HCT116 (cell line): Measurements from ENCODE around the gene IDS.
"Not testable (repeated sequence)": the region's sequence is repeated elsewhere in the genome, so short reads cannot be mapped to it uniquely, and the experiment has no call there.

ENCODE experiments used
- ATF3 ChIP-seq: IDR thresholded peaks from 2 replicates; pipeline ENCODE4 v1.6.1; 2012
- POLR2A ChIP-seq: IDR thresholded peaks from 2 replicates; pipeline ENCODE4 v1.7.0; 2011; ENCODE audit warnings: borderline replicate concordance; ENCODE audit not compliant: insufficient read depth, insufficient read length; ENCODE audit errors: extremely low read depth
- RAD21 ChIP-seq: IDR thresholded peaks from 2 replicates; pipeline ENCODE4 v1.6.1; 2012; ENCODE audit warnings: low read depth, mild to moderate bottlenecking
- SIN3A ChIP-seq: IDR thresholded peaks from 2 replicates; pipeline ENCODE4 v1.6.1; 2012; ENCODE audit warnings: low read depth
- SP1 ChIP-seq: IDR thresholded peaks from 2 replicates; pipeline ENCODE4 v1.6.1; 2012; ENCODE audit warnings: low read depth
- ZBTB33 ChIP-seq: IDR thresholded peaks from 2 replicates; pipeline ENCODE4 v1.6.1; 2011; ENCODE audit warnings: mild to moderate bottlenecking, low read length, moderate library complexity; ENCODE audit not compliant: insufficient replicate concordance; ENCODE audit errors: extremely low read depth
- TF ChIP-seq, protein P1 (sequence below), 3 experiments: fragments of 200-600 bp in 1 of 3; sonication (generic) in 1 of 3; IDR thresholded peaks in 2 of 3; conservative IDR thresholded peaks in 1 of 3; 2 replicates each; pipeline ENCODE4 v1.5.1; 2012 to 2017; ENCODE audit warnings: low read depth in 2 of 3, low read length in 2 of 3, antibody characterized with exemption in 1 of 3, borderline replicate concordance in 1 of 3, control low read depth in 1 of 3, mild to moderate bottlenecking in 1 of 3, mixed read lengths in 1 of 3, mixed run types in 1 of 3, moderate library complexity in 1 of 3; ENCODE audit not compliant: insufficient read depth in 1 of 3
- TF ChIP-seq, protein P2 (sequence below): IDR thresholded peaks from 2 replicates; pipeline ENCODE4 v1.6.1; 2012; ENCODE audit warnings: low read depth

DNA sequence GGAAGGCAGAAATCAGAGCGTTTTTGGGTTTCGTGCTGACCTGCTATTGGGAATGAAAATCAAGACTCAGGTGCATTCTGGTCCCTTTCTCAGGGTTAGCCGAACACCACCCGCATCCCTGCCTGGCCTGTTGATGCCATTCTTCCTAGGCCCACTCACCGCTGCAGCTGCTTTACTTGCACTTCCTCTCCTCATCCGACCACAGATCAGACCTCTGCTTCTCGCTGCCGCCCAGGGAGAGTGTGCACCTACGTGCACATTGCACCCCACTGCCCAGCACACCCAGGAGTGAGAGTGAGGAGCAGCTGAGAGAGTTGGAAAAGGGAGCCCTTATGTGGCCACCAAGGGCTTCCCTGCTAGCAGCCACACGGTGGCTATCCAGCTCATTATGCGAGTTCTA is 32.4 kb upstream of the IDS start:
- TF ChIP-seq, protein P1, sequence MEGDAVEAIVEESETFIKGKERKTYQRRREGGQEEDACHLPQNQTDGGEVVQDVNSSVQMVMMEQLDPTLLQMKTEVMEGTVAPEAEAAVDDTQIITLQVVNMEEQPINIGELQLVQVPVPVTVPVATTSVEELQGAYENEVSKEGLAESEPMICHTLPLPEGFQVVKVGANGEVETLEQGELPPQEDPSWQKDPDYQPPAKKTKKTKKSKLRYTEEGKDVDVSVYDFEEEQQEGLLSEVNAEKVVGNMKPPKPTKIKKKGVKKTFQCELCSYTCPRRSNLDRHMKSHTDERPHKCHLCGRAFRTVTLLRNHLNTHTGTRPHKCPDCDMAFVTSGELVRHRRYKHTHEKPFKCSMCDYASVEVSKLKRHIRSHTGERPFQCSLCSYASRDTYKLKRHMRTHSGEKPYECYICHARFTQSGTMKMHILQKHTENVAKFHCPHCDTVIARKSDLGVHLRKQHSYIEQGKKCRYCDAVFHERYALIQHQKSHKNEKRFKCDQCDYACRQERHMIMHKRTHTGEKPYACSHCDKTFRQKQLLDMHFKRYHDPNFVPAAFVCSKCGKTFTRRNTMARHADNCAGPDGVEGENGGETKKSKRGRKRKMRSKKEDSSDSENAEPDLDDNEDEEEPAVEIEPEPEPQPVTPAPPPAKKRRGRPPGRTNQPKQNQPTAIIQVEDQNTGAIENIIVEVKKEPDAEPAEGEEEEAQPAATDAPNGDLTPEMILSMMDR (IDR thresholded peaks at IDR 0.05 in 2 of 3, conservative IDR thresholded peaks at IDR 0.05 in 1 of 3; ENCODE audit: borderline replicate concordance in 1 of 3, insufficient read depth in 1 of 3, low read depth in 2 of 3, low read length in 2 of 3): not testable (repeated sequence)
- not testable (repeated sequence) for TF ChIP-seq ZBTB33, POLR2A, SIN3A, SP1, RAD21, ATF3
- TF ChIP-seq, protein P2, sequence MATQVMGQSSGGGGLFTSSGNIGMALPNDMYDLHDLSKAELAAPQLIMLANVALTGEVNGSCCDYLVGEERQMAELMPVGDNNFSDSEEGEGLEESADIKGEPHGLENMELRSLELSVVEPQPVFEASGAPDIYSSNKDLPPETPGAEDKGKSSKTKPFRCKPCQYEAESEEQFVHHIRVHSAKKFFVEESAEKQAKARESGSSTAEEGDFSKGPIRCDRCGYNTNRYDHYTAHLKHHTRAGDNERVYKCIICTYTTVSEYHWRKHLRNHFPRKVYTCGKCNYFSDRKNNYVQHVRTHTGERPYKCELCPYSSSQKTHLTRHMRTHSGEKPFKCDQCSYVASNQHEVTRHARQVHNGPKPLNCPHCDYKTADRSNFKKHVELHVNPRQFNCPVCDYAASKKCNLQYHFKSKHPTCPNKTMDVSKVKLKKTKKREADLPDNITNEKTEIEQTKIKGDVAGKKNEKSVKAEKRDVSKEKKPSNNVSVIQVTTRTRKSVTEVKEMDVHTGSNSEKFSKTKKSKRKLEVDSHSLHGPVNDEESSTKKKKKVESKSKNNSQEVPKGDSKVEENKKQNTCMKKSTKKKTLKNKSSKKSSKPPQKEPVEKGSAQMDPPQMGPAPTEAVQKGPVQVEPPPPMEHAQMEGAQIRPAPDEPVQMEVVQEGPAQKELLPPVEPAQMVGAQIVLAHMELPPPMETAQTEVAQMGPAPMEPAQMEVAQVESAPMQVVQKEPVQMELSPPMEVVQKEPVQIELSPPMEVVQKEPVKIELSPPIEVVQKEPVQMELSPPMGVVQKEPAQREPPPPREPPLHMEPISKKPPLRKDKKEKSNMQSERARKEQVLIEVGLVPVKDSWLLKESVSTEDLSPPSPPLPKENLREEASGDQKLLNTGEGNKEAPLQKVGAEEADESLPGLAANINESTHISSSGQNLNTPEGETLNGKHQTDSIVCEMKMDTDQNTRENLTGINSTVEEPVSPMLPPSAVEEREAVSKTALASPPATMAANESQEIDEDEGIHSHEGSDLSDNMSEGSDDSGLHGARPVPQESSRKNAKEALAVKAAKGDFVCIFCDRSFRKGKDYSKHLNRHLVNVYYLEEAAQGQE: not testable (repeated sequence)
